Mammary epithelial cell (primary cell): ENCODE results near the gene SCGN.

Experiments
- CTCF ChIP-seq, 2 donors: IDR thresholded peaks in 1 of 2; conservative IDR thresholded peaks in 1 of 2; 2 replicates each; pipeline ENCODE4 v1.5.1; 2011 to 2012; ENCODE audit warnings: inconsistent platforms in 2 of 2, low read length in 2 of 2, mild to moderate bottlenecking in 2 of 2, control low read depth in 1 of 2, low read depth in 1 of 2; ENCODE audit not compliant: insufficient read depth in 1 of 2; ENCODE audit errors: extremely low read depth in 1 of 2
- EZH2 ChIP-seq: IDR thresholded peaks from 2 replicates; pipeline ENCODE4 v1.6.1; 2012; ENCODE audit warnings: low read length, inconsistent platforms, borderline replicate concordance

GRCh38 chr6:25709761-25710160 lies 57.7 kb downstream of the SCGN start:
- TF ChIP-seq CTCF (conservative IDR thresholded peaks at IDR 0.05 in 1 of 2, IDR thresholded peaks at IDR 0.05 in 1 of 2; ENCODE audit: extremely low read depth in 1 of 2, insufficient read depth in 1 of 2, low read depth in 1 of 2, low read length in 2 of 2): no peak
- no peak for TF ChIP-seq EZH2
